ENCODE data around the gene ENG. TPM values are rescaled to one million over a fixed set of nuclear protein-coding genes. Genes with fewer than 3 reads are reported as not detected.
A peak's percentile ranks its signal among the peaks of the same experiment; 100 is the strongest.

ENG gene
- total RNA-seq, 3 donors from 2014 or later (not counting 1 experiment from before 2014, with no cell fraction given) = 8.5 to 13.6 (median 12.3) TPM

DNA sequence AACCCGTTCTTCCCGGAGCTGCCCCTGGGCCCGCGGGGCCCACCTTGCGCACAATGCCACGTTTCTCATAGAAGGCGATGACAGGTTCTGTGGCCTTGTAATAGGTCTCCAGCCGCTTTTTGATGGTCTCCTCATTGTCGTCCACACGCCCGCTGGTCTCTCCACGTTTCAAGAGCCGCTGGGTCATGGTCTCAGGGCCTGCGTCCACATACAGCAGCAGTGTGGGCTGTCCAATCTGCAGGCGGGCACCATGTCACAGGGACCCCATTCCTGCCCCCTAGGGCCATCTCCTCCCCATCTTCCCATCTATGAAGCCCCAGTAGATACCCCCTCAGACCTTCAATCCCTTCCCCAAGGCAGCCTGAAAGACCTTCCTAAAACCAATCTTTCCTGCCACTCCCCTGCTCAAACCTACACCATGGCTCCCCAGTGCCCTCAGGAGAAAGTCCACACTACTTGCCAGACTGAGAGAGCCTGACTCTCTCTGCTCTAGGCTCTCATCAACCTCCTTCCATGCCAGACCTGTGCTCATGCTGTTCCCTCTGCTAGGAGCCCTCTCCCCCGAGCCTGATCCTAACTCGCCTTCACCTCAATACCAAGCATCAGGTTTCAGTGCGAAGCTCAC lies 13.9 kb upstream of the ENG start:
- intact Hi-C loops (cut with micrococcal nuclease) = loop anchor here (5.0 to 10.0 kb wide), 3 partner anchors 66 to 364 kb away; partner anchors contain the start of genes CDK9 and FPGS
- peaks cover 29% of the 10 kb centered on the region for H3K4me1 ChIP-seq (ENCODE audit: control insufficient read depth, insufficient read depth, low read length)
- TF ChIP-seq, protein P1, sequence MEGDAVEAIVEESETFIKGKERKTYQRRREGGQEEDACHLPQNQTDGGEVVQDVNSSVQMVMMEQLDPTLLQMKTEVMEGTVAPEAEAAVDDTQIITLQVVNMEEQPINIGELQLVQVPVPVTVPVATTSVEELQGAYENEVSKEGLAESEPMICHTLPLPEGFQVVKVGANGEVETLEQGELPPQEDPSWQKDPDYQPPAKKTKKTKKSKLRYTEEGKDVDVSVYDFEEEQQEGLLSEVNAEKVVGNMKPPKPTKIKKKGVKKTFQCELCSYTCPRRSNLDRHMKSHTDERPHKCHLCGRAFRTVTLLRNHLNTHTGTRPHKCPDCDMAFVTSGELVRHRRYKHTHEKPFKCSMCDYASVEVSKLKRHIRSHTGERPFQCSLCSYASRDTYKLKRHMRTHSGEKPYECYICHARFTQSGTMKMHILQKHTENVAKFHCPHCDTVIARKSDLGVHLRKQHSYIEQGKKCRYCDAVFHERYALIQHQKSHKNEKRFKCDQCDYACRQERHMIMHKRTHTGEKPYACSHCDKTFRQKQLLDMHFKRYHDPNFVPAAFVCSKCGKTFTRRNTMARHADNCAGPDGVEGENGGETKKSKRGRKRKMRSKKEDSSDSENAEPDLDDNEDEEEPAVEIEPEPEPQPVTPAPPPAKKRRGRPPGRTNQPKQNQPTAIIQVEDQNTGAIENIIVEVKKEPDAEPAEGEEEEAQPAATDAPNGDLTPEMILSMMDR (IDR thresholded peaks at IDR 0.05) = no peak
- 95% methylated on average over 18 of the region's 18 CpGs for WGBS (ENCODE audit: insufficient coverage)
- H3K4me1 Mint-ChIP-seq = peaks cover 6 to 14% of the 10 kb centered on the region in 2 donors
- ATAC-seq = no peak
- H3K27ac Mint-ChIP-seq = peak overlapping the region in 1 of 2 donors; percentile 37
- no peaks in the 10 kb centered on the region for H3K9me3 ChIP-seq (ENCODE audit: control insufficient read depth, insufficient read depth, low read length)
- H3K27me3 Mint-ChIP-seq (ENCODE audit: low read depth in 2 of 2) = no peaks in the 10 kb centered on the region
- DNase-seq = no peak
- H3K36me3 Mint-ChIP-seq = no peaks in the 10 kb centered on the region
- H3K27me3 ChIP-seq (ENCODE audit: control insufficient read depth, insufficient read depth, low read length) = no peaks in the 10 kb centered on the region
- no peak overlapping the region for H3K27ac ChIP-seq (ENCODE audit: low read length)
- no peak overlapping the region for H3K4me3 Mint-ChIP-seq
- H3K36me3 ChIP-seq (ENCODE audit: control insufficient read depth, insufficient read depth, low read length) = no peaks in the 10 kb centered on the region
- no peaks in the 10 kb centered on the region for H3K9me3 Mint-ChIP-seq
- H3K4me3 ChIP-seq (ENCODE audit: low read length) = no peak overlapping the region

GRCh38 chr9:127867356-127868277 lies 13.2 kb upstream of the ENG start:
- H3K27ac ChIP-seq (ENCODE audit: low read length) = no peak overlapping the region

GRCh38 chr9:127866535-127866934 lies 12.1 kb upstream of the ENG start:
- Mint-ChIP-seq H3K27me3 (ENCODE audit: low read depth in 2 of 2) (no peaks in the 10 kb centered on the region), H3K4me3 (no peak overlapping the region), H3K27ac (peak overlapping the region; percentile 1 to 60), H3K9me3 (no peaks in the 10 kb centered on the region), H3K36me3 (no peaks in the 10 kb centered on the region), H3K4me1 (peaks cover 14 to 32% of the 10 kb centered on the region in 2 donors)
- intact Hi-C loops (cut with micrococcal nuclease) = loop anchor here (5.0 to 10.0 kb wide), 3 partner anchors 64 to 362 kb away; partner anchors contain the start of genes CDK9 and FPGS
- Histone ChIP-seq H3K27ac (ENCODE audit: low read length) (no peak overlapping the region), H3K9me3 (ENCODE audit: control insufficient read depth, insufficient read depth, low read length) (no peaks in the 10 kb centered on the region), H3K4me1 (ENCODE audit: control insufficient read depth, insufficient read depth, low read length) (peaks cover 47% of the 10 kb centered on the region), H3K4me3 (ENCODE audit: low read length) (no peak overlapping the region), H3K36me3 (ENCODE audit: control insufficient read depth, insufficient read depth, low read length) (no peaks in the 10 kb centered on the region), H3K27me3 (ENCODE audit: control insufficient read depth, insufficient read depth, low read length) (no peaks in the 10 kb centered on the region)
- TF ChIP-seq, protein P1 (IDR thresholded peaks at IDR 0.05) = no peak
- WGBS (ENCODE audit: insufficient coverage) = 83% methylated on average over 12 of the region's 13 CpGs
- no peak for DNase-seq
- ATAC-seq = no peak

More at GRCh38 chr9:127867356-127868277, 13.2 kb upstream of the ENG start:
- DNase-seq = no peak
- no peaks in the 10 kb centered on the region for H3K9me3 Mint-ChIP-seq
- Histone ChIP-seq H3K36me3 (ENCODE audit: control insufficient read depth, insufficient read depth, low read length) (no peaks in the 10 kb centered on the region), H3K4me3 (ENCODE audit: low read length) (no peak overlapping the region), H3K9me3 (ENCODE audit: control insufficient read depth, insufficient read depth, low read length) (no peaks in the 10 kb centered on the region), H3K27me3 (ENCODE audit: control insufficient read depth, insufficient read depth, low read length) (no peaks in the 10 kb centered on the region), H3K4me1 (ENCODE audit: control insufficient read depth, insufficient read depth, low read length) (peaks cover 37% of the 10 kb centered on the region)
- no peak overlapping the region for H3K4me3 Mint-ChIP-seq
- TF ChIP-seq, protein P1 (IDR thresholded peaks at IDR 0.05) = no peak
- intact Hi-C loops (cut with micrococcal nuclease) = loop anchor here (5.0 to 10.0 kb wide), 3 partner anchors 65 to 363 kb away; partner anchors contain the start of genes CDK9 and FPGS
- no peak for ATAC-seq
- peak overlapping the region in 1 of 2 donors; percentile 76 for H3K27ac Mint-ChIP-seq
- no peaks in the 10 kb centered on the region for H3K36me3 Mint-ChIP-seq
- no peaks in the 10 kb centered on the region for H3K27me3 Mint-ChIP-seq (ENCODE audit: low read depth in 2 of 2)
- WGBS (ENCODE audit: insufficient coverage) = 93% methylated on average over 30 of the region's 30 CpGs
- peaks cover 12 to 21% of the 10 kb centered on the region in 2 donors for H3K4me1 Mint-ChIP-seq

Data from natural killer cell (primary cell).